Activated CD8-positive, alpha-beta memory T cell treated with anti-CD3 and anti-CD28 coated beads, Interleukin-2, amount 50 U/mL, for 24 hours (primary cell): ENCODE measurements around the gene REEP1.
"Not testable (repeated sequence)": the region's sequence is repeated elsewhere in the genome, so short reads cannot be mapped to it uniquely, and the experiment has no call there.

ENCODE experiments used
- DNase-seq: peaks from one replicate; pipeline ENCODE4 v3.0.0-alpha.2; 2020; ENCODE audit errors: extremely low read depth

Gene REEP1

DNA sequence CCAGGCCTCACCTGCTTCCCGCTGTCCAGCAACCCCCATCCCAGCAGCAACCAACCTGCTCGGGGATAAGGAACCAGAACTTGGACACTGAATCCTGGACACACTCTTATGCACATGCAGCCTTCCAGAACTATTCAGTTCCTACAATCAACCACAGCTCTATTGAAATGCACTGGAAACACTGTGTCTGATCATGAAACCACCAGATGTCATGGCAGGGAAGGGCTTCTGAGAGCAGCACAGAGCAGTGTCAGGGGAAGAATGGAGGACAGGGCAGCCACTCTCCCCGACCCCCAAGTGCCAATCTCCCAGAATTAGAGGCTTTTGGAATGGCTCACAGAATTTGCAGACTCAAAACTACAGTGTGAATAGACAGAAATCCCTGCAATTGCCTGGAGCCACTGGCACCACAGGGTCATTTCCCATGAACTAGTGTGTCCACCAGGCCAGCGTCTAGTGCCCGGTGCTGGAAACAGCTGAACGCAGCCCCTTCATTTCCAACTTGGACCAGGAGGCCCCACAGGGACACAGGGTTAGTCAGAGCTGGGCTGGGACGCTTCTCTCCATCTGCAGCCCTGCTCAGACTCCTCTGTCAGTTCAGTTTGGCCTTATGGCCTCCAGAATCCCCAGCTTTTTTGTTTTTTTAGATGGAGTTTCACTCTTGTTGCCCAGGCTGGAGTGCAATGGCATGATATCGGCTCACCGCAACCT lies 112.6 kb downstream of the REEP1 start:
- no peak for DNase-seq

DNA sequence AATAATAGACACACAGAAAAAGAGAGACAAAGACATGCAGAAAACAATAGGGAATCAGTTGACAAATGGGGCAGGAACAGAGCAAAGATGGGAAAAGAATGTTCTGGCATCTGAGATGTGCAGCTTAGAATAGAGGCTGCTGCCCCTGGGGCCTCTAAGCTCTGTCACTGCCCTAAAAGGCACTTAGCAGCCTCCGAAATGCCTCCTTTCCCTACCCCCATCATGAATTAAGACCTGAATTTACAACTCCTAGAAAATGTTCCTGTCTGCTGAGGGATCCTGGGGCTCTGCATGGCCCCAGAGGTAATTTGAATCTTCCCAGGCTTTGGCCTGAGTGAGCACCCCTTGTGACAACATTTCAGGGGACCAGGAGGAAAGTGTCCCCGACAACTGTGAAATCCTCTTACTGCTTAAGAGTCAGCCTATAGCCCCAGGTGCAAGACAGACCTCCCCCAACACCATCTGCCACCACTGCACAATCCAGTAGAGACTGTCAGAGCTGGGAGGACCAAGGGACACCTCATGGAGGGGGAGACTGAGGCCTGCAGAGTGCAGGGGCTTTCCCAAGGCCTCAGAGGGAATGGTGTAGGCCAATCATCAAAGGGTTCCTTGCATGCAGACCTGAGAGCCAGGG lies 113.4 kb downstream of the REEP1 start:
- DNase-seq: no peak

GRCh38 chr2:86223140-86223926 lies 114.1 kb downstream of the REEP1 start:
- no peak for DNase-seq

DNA sequence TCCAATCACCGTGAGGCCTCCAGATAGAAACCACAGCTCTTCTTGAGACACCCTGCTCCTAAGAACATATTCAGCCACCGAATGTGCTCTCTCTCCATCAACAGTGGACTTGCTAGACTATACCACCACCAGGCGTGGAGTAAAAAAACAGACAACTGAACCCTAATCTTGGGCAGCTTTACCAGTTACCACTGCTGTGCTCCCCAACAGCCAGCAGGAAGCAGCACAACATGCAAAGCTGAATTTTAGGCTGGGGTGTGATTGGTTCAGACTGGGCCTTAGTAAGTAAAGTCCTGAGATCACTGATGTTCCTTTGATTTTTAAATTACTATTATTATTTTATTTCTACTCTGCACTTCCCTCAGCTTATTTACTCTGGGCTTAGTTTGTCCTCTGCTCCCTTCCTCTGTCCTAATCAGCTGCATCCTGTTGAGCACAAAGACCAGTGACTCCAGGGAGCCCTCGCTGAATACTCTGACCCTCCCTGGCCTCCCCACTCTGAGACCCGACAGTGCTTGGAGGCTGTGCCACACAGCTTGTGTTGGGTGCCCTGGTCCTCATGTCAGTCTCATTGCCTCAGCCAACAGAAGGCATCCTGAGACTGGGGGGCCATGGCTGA lies 116.3 kb downstream of the REEP1 start:
- no peak for DNase-seq

DNA sequence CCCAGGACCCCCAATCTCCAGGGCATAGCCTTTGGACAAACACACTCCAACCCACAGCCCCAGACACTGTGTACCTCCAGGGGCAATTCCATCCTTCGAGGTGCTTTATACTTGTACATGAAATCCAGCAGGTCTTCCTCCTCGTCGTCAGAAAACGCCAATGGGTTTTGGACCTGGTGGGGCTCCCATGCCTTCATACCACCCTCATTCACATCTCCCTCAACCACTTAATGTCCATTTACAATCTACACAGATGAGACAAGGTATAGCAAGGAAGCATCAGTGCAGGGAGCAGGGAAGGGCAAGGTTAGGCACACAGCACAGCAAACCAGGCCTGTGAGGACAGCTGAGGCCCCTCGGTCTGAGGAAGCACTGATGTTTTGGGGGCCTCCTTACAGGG lies 117.5 kb downstream of the REEP1 start:
- DNase-seq: no peak

- DNase-seq: no peak
These were observed 119.3 kb downstream of the REEP1 start for GRCh38 chr2:86218124-86218523.

DNA sequence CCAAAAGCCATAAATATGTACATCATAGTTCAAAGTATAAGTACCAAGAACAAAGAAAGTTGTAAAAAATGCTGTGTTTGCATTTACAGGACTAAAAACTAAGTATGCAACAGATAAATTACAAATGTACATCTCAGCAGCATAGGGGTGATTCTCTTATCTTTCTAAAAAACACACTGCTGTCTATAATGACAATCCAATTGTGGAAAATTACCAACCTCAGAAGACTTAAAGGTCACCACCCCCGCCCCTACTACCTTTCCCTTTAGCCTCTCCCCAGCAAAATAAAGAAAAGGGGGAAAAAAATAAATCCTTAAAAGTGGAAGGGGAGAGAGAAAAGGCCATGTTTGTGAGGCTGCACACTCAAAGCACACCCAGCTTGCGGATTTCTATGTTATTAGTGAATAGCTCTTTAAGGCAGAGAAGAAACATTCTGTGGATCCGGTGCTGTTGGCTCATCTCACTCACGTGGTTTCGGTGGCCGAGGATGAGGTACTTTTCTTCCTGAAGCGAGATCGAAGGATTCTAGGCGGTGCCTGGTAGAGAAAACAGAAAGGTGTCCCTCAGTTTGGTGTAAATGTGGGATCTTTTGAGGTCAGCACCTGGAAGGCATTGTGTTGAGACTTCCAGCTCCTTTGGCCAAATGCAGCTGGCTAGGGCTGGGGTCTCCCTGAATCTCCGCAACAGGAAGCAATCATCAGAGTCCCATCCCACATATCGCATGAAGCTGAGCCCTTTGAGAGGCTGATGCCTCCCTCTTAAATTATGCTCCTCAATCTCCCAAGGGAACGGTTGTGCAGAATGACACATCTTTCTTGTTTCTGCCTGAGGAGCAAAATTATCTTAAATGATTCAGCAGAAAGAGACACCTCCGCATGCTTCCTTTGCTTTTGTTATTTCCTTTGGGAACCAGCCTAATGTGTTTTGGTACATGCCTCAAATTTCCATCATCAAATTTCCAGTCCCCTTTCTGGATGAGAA lies 120.6 kb downstream of the REEP1 start:
- DNase-seq: no peak

DNA sequence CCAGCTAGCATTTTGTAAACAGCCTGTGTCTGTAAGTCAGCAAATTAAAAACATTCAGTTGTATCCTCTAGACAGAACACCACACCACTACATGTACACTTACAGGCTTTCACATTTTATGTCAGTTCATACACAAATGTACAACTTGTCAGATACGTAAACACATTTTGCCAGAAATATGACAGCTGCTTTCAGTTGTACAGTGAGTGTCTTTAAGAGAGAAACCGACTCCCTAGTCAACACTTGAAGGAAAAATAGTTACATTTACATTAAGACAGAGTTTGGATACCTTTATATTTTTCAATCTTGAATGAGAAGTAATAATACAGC lies 123.0 kb downstream of the REEP1 start:
- no peak for DNase-seq

DNA sequence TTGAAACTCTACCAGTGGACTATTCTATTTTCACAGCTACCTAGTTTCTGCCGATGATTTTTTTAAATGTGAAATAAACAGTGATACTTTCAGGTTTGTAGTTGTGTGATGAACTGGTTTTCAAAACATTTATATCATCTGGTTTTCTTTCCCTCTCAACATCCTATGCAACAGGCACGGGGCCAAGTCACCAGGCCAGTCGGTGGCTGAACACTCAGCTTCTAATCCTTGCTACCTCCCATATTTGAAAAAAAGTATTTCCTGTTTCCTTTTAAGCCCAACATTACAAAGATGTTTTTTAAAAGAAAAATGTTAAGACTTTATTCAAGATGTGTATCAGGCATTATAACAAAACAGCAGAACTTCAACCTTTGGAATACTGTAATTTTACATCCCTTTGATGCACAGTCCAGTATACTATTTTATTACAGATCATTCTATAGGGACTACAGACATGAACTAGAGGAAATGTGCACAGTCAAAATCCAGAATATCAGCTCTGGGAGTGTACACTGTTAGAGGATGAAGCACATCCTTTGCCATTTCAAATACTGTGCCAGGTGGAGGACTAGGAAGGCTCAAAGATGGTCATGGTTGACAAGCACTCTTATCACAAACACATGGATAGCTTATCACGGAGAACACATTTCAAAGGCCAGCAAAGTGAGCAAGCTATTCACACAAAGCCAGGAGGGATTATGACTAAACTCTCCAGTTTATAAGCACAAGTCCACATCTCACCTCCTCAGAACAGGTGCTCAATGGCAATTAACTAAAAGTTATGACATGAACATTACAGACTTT lies 123.5 kb downstream of the REEP1 start:
- DNase-seq: no peak

- DNase-seq: no peak
These were observed 124.4 kb downstream of the REEP1 start for GRCh38 chr2:86213056-86213455.

GRCh38 chr2:86211796-86212188 lies 125.6 kb downstream of the REEP1 start:
- DNase-seq: no peak

DNA sequence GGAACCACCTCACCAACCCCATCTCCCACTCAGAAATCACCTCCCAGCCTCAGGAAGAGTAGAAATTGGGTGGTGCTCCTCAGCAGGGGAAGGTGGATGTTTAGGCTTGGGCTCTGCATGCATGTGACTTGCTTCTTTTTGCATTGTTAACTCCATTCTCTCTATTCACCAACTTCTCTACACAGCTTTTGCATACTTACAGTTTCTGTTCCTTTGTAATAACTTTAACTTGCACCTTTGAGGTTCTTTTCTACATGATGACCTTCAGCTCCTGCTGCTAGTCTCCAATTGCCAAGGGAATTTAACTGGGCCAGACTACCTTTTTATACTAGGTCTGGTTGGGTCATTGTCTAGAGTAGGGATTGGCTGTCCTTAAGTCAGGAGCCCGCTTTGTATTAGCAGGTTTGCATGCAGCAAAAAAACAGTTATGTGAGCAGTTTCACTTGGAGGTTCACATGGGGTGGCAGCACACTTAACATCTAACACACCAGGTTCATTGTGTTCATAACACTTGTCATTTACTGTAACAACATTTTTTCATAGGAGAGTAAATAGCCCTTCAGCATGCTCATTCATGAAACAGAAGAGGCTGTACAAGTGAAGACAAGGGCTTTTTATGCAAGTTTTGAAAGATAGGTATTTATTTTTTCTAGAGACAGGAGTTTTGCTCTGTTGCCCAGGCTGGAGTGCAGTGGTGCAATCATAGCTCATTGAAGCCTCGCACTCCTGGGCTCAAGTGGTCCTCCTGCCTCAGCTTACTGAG lies 126.2 kb downstream of the REEP1 start:
- no peak for DNase-seq

DNA sequence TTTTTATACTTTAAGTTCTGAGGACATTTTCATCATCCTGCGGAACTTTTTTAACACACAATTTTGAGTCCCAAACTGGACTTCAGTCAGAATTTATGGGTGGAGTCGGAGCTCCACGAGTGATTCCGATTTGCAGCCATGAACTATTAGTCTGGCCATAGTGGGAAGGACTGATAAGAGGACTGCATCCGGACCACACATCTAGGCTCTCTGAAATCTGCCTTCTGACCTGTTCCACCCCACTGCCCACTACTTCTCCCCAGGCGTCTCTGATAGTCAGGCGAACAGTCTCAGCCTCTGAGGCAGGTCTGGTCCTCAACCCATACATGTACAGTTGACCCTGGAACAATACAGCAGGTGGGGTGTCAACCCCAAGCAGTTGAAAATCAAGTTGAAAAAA lies 133.0 kb downstream of the REEP1 start:
- DNase-seq: no peak

GRCh38 chr2:86203614-86204013 lies 133.8 kb downstream of the REEP1 start:
- no peak for DNase-seq

GRCh38 chr2:86202702-86203101 lies 134.7 kb downstream of the REEP1 start:
- DNase-seq: no peak

DNA sequence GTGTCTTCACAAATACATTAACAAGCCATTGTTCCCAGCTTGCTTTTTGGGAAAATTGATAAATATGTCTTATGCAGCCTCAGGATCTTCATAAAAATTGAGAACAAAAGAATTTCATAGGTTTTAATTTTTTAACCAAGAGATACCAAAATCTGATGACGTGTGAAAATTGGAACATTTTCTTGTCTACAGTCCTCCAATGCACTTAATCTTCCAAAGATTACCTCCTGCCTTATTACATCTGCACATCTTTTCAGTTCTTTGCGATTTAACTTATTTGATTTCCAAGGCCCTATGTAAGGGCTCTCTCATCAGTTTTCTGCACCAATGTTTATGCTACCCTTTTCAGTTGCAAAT lies 135.1 kb downstream of the REEP1 start:
- DNase-seq: no peak

DNA sequence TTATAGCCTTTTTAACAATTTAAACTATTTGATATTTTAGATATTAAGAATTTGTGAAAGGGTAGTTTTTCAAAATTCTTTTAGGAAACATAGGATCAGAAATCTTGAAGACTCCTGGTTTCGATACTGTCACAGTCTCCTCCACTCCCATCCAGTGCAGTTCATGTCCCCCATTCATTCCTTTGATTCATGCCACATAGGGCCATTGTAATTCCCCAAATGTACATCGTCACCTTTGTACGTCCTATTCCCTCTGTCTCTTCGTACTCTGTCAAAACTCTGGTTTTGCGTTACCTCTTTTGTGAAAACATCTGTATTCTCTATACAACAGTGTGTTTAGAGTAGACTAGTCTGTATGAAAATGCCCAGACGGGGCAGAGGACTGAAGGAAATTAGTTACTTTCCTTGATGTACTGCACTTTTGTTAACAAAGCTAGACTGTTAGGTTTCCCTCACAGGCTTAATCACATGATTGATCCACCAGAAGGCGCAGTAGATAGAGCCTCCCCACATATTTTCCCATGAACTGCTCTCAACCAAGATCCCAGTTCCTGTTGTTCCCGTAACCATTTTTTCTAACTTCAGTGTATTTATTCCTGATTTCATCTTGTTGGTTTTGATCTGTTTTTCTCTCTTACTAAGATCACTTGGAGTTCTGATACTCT lies 135.6 kb downstream of the REEP1 start:
- no peak for DNase-seq

GRCh38 chr2:86200564-86200963 lies 136.9 kb downstream of the REEP1 start:
- DNase-seq: not testable (repeated sequence)

DNA sequence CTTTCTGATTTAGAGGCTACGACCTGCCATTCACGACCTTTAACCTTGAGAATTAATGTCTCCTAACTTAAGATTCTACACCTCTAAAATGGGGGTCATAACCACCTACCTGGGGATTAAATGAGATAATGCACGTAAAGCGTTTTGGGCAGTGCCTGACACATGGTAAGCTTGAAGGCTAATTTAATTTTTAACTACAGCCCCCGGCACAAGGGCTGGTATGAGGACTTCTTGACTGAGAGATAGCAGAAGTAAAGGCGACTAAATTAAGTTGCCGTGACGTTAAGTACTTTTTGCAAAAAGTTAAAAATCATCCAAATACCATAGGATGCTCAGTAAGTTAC lies 137.6 kb downstream of the REEP1 start:
- no peak for DNase-seq
